SK-N-SH (cell line): ENCODE results near the gene HAND2. TPM values are rescaled to one million over a fixed set of nuclear protein-coding genes. Genes with fewer than 3 reads are reported as not detected.

Source experiments
- CTCF ChIA-PET: fragments of 300-600, 350-600 bp; formaldehyde crosslinking; extraction: SDS; loops from one replicate; lab custom pipeline; 2021; lab: Yijun Ruan, JAX
- POLR2A ChIA-PET: fragments of 350-600 bp; sonication (Branson Sonifier 250); formaldehyde crosslinking; extraction: SDS; loops from one replicate; lab custom pipeline; 2020; ENCODE audit warnings: antibody characterized with exemption, inconsistent platforms; lab: Yijun Ruan, JAX
- DNase-seq: peaks from one replicate; pipeline ENCODE4 v3.0.0; 2012
- H2AFZ ChIP-seq: fragments of 200-600 bp; sonication (generic); 2 replicates; pipeline ENCODE4 v1.8.1; 2016; ENCODE audit warnings: antibody characterized with exemption, mild to moderate bottlenecking, low read depth
- H3F3A ChIP-seq: fragments of 200-600 bp; sonication (generic); replicated peaks from 2 replicates; pipeline ENCODE3; 2016; ENCODE audit warnings: antibody characterized with exemption, mild to moderate bottlenecking; ENCODE audit not compliant: insufficient read depth
- H3K27ac ChIP-seq, 2 experiments: fragments of 200-500 bp in 1 of 2; fragments of 200-600 bp in 1 of 2; sonication (Bioruptor generic) in 1 of 2; sonication (generic), shearing (Covaris generic) in 1 of 2; 2 replicates each; pipeline versions ENCODE4 v1.5.1 to v1.6.1; 2014 to 2016; ENCODE audit warnings: low read depth in 2 of 2, inconsistent platforms in 1 of 2, low read length in 1 of 2, mild to moderate bottlenecking in 1 of 2, mixed read lengths in 1 of 2
- H3K27me3 ChIP-seq: fragments of 200-600 bp; sonication (generic), shearing (Covaris generic); 2 replicates; pipeline ENCODE4 v1.6.1; 2016; ENCODE audit warnings: mixed run types; ENCODE audit not compliant: insufficient read depth
- H3K36me3 ChIP-seq, 2 experiments: fragments of 200-500 bp in 1 of 2; fragments of 200-600 bp in 1 of 2; sonication (Bioruptor generic) in 1 of 2; sonication (generic) in 1 of 2; replicated peaks in 1 of 2; 2 replicates each; pipeline versions ENCODE3 to v1.5.1; 2014 to 2016; ENCODE audit warnings: low read length in 1 of 2, mild to moderate bottlenecking in 1 of 2; ENCODE audit not compliant: insufficient read depth in 2 of 2, control insufficient read depth in 1 of 2
- H3K4me1 ChIP-seq, 2 experiments: fragments of 200-500 bp in 1 of 2; fragments of 200-600 bp in 1 of 2; sonication (Bioruptor generic) in 1 of 2; sonication (generic), shearing (Covaris generic) in 1 of 2; 2 replicates each; pipeline versions ENCODE4 v1.5.1 to v1.6.1; 2014 to 2016; ENCODE audit warnings: low read depth in 1 of 2, low read length in 1 of 2, mixed run types in 1 of 2; ENCODE audit not compliant: insufficient read depth in 2 of 2, control insufficient read depth in 1 of 2
- H3K4me2 ChIP-seq: fragments of 200-600 bp; sonication (generic), shearing (Covaris generic); 2 replicates; pipeline ENCODE4 v1.6.1; 2017; ENCODE audit warnings: mixed run types
- H3K4me3 ChIP-seq, 2 experiments: fragments of 200-500 bp in 1 of 2; fragments of 200-600 bp in 1 of 2; sonication (Bioruptor generic) in 1 of 2; sonication (generic), shearing (Covaris generic) in 1 of 2; 2 replicates each; pipeline versions ENCODE4 v1.5.1 to v1.8.1; 2014 to 2016; ENCODE audit warnings: low read depth in 2 of 2, inconsistent platforms in 1 of 2, low read length in 1 of 2, mild to moderate bottlenecking in 1 of 2, mixed read lengths in 1 of 2, moderate library complexity in 1 of 2
- H3K79me2 ChIP-seq: fragments of 200-600 bp; sonication (generic); 2 replicates; pipeline ENCODE4 v1.8.1; 2017; ENCODE audit warnings: mild to moderate bottlenecking; ENCODE audit not compliant: insufficient read depth
- H3K9ac ChIP-seq: fragments of 200-600 bp; sonication (generic); 2 replicates; pipeline ENCODE4 v1.6.1; 2017; ENCODE audit warnings: mixed run types
- H3K9me2 ChIP-seq: fragments of 200-600 bp; sonication (generic); 2 replicates; pipeline ENCODE4 v1.6.1; 2017; ENCODE audit warnings: mixed run types
- H3K9me3 ChIP-seq: fragments of 200-600 bp; sonication (generic); 2 replicates; pipeline ENCODE4 v1.6.1; 2017; ENCODE audit warnings: mixed run types, mild to moderate bottlenecking, moderate library complexity
- H4K20me1 ChIP-seq: fragments of 200-600 bp; sonication (generic); 2 replicates; pipeline ENCODE4 v1.6.1; 2017; ENCODE audit warnings: mild to moderate bottlenecking, mixed run types; ENCODE audit not compliant: insufficient read depth
- ELF1 ChIP-seq: IDR thresholded peaks from 2 replicates; pipeline ENCODE4 v1.4.0; 2012
- FOXM1 ChIP-seq: IDR thresholded peaks from 2 replicates; pipeline ENCODE4 v1.4.0; 2012; ENCODE audit warnings: low read depth, mild to moderate bottlenecking
- JUND ChIP-seq: IDR thresholded peaks from 2 replicates; pipeline ENCODE4 v1.4.0; 2012
- MEF2A ChIP-seq: IDR thresholded peaks from 2 replicates; pipeline ENCODE4 v1.4.0; 2012; ENCODE audit warnings: low read depth, borderline replicate concordance
- MXI1 ChIP-seq: IDR thresholded peaks from 2 replicates; pipeline ENCODE4 v1.6.1; 2012; ENCODE audit warnings: mild to moderate bottlenecking, low read depth, low read length, improper control_type of control experiment
- PBX3 ChIP-seq: IDR thresholded peaks from 2 replicates; pipeline ENCODE4; 2012
- SIN3A ChIP-seq: IDR thresholded peaks from 2 replicates; pipeline ENCODE4 v1.6.1; 2012; ENCODE audit warnings: low read depth, mild to moderate bottlenecking, low read length, moderate library complexity, borderline replicate concordance
- WGBS: methylation state at CpG from one replicate; pipeline ENCODE4 v1.1.6; 2017; ENCODE audit warnings: low lambda C conversion rate; 5-methylcytosine and 5-hydroxymethylcytosine counted together
- polyA plus RNA-seq, 3 experiments: library from polyadenylated mRNA; depleted of rRNA; stranded (reverse); fragments of >200 nt; gene quantifications; 2 replicates each; pipeline ENCODE4 v1.2.3, GENCODE V29; 2012
- TF ChIP-seq, protein P1 (sequence below): IDR thresholded peaks from 2 replicates; pipeline ENCODE4 v1.4.0; 2012; ENCODE audit warnings: low read depth
- TF ChIP-seq, protein P2 (sequence below): fragments of 200-600 bp; sonication (generic); IDR thresholded peaks from 2 replicates; pipeline ENCODE4 v1.6.1; 2017; ENCODE audit warnings: antibody characterized with exemption, mild to moderate bottlenecking, moderate library complexity

HAND2 gene
- polyA plus RNA-seq, 1 of the 3 experiments (the other 2 are of a cell fraction), result 106 TPM

DNA sequence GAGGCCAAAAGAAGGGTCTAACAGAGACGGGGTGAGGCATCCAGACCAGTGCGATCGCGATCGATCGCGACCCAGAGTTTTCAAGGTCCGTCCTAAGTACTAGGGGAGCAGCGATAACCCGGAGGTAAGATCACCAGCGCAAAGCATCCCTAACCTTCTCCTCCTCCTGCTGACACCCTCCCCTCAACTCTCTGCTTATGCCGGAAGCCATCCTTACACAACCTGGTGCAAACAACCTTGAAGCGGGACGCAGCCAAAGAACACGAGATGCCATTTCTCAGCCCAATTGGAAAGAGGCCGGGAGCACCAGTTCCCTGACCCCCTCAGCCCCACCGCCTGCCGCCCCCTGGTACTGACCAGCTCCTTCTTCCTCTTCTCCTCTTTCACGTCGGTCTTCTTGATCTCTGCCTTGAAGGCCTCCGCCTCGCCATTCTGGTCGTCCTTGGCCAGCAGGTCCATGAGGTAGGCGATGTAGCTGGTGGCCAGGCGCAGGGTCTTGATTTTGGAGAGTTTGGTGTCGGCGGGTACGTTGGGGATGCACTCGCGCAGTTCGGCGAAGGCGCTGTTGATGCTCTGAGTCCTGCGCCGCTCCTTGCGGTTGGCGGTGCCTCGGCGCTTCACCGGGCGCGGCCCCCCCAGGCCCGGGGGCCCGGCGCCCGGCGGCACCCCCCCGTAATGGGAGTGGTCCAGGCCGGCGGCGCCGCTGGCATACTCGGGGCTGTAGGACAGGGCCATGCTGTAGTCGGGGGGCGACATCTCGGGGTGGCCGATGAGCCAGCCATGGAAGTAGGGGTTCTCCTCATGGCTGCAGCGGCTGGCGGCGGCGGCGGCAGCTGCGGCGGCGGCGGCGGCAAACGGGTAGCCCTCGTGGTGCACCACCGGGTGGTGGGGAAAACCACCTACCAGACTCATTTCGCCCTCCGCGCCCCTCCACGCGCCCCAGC, 1.4 kb downstream of the HAND2 start (continued):
- TF ChIP-seq, protein P1, sequence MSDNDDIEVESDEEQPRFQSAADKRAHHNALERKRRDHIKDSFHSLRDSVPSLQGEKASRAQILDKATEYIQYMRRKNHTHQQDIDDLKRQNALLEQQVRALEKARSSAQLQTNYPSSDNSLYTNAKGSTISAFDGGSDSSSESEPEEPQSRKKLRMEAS, result no peak
- TF ChIP-seq FOXM1, result no peak
- no peak for TF ChIP-seq PBX3
- TF ChIP-seq JUND, result no peak
- TF ChIP-seq, protein P2, sequence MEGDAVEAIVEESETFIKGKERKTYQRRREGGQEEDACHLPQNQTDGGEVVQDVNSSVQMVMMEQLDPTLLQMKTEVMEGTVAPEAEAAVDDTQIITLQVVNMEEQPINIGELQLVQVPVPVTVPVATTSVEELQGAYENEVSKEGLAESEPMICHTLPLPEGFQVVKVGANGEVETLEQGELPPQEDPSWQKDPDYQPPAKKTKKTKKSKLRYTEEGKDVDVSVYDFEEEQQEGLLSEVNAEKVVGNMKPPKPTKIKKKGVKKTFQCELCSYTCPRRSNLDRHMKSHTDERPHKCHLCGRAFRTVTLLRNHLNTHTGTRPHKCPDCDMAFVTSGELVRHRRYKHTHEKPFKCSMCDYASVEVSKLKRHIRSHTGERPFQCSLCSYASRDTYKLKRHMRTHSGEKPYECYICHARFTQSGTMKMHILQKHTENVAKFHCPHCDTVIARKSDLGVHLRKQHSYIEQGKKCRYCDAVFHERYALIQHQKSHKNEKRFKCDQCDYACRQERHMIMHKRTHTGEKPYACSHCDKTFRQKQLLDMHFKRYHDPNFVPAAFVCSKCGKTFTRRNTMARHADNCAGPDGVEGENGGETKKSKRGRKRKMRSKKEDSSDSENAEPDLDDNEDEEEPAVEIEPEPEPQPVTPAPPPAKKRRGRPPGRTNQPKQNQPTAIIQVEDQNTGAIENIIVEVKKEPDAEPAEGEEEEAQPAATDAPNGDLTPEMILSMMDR, result no peak
- TF ChIP-seq, all 33 proteins: peak for 4

GRCh38 chr4:173527103-173527891, 2.7 kb downstream of the HAND2 start:
- 0 out of 2 replicates have a peak, but pooled peaks have one; percentile 31 for TF ChIP-seq MXI1
- no peak for TF ChIP-seq ELF1
- TF ChIP-seq MEF2A, result no peak
- TF ChIP-seq SIN3A, result peak; percentile 40; the same call in 1 of the 2 replicates
- TF ChIP-seq JUND, result no peak
- TF ChIP-seq, protein P1, result no peak
- TF ChIP-seq, all 33 proteins: peak for 2
- H3K9ac ChIP-seq, result peak overlapping the region; percentile 95
- 4% methylated on average over 30 of the region's 42 CpGs for WGBS
- peak overlapping the region; percentile 99 for H3K27ac ChIP-seq
- no peak overlapping the region for H2AFZ ChIP-seq
- POLR2A ChIA-PET, result interaction anchor here (0.8 to 11.7 kb wide), 21 partner anchors 9 to 732 kb away, joined by 3 to 160 read pairs (median 6); partner anchors contain the start of gene HMGB2
- no peaks in the 10 kb centered on the region for H3K9me2 ChIP-seq
- H3K27me3 ChIP-seq, result no peaks in the 10 kb centered on the region
- DNase-seq, result no peak
- peak overlapping the region; percentile 61 to 92 for H3K4me3 ChIP-seq
- H3K9me3 ChIP-seq, result no peaks in the 10 kb centered on the region
- H4K20me1 ChIP-seq, result peaks cover 10% of the 10 kb centered on the region; the same call in 1 of the 2 replicates
- H3K4me2 ChIP-seq, result peak overlapping the region; percentile 96
- CTCF ChIA-PET, result interaction anchor here (1.0 to 2.6 kb wide), 6 partner anchors 9 to 483 kb away, joined by 3 to 20 read pairs (median 4); no protein-coding TSS in a partner anchor
- H3K36me3 ChIP-seq, result peaks cover 34 to 42% of the 10 kb centered on the region in 2 experiments
- H3F3A ChIP-seq, result peaks cover 34% of the 10 kb centered on the region
- H3K79me2 ChIP-seq, result peaks cover 93% of the 10 kb centered on the region
- H3K4me1 ChIP-seq, result peaks cover 3 to 10% of the 10 kb centered on the region in 2 experiments; a peak in 3 of 4 replicates
